Panc1 (cell line): ENCODE measurements around the gene WNT10A.

Source experiments
- POLR2AphosphoS5 ChIP-seq: IDR thresholded peaks from 2 replicates; pipeline ENCODE4 v1.6.1; 2012; ENCODE audit warnings: mild to moderate bottlenecking, low read depth, low read length, moderate library complexity
- TF ChIP-seq, protein P1 (sequence below): fragments of 450-650 bp; IDR thresholded peaks from 2 replicates; pipeline ENCODE4 v1.5.1; 2017; ENCODE audit warnings: mild to moderate bottlenecking
- TF ChIP-seq, protein P2 (sequence below), 2 experiments: IDR thresholded peaks; 2 replicates each; pipeline ENCODE4 v1.6.1; 2011 to 2012; ENCODE audit warnings: low read depth in 2 of 2, control low read depth in 1 of 2, low read length in 1 of 2, mild to moderate bottlenecking in 1 of 2, moderate library complexity in 1 of 2; ENCODE audit not compliant: insufficient read depth in 1 of 2

DNA sequence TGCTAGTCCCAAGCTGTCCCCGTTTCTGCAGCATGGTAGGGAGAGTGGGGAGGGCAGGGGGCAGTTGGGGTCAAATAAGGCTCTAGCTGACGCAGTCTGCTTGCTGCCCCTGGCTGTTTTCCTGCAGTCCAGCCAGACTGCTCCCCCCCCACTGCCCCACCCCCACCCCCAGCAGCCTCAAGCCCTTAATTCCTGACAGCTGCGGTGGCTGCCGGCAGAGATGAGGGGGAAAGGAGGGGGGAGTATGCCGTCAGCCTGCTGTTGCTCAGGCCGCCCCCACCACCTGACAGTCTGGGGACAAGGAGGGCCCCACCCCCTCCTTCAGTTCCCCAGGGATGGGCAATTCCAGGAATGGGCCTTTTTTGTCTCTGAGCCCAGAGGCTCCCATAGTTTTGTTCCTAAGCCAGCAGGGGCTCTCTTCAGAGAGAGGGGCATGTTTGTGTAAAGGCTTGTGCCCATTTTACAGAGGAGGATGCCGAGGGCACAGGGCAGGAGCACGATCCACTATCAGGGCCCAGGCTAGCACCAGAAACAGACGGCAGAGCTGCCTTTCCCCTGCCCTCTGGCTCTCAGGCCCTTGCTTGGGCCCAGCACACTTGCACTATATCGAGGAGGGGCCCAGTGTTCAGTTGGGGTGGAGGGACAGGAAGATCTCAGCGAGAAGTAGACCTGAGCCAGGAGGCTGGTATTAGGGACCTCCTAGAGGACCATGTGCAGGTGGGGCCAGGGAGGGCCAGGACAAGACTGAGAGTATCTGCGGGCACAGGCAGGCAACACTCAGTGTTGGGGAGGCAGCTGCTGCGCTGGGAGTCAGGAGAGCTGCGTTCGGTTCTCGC, 1.5 kb upstream of the WNT10A start:
- no peak for TF ChIP-seq POLR2AphosphoS5
- TF ChIP-seq, protein P1, sequence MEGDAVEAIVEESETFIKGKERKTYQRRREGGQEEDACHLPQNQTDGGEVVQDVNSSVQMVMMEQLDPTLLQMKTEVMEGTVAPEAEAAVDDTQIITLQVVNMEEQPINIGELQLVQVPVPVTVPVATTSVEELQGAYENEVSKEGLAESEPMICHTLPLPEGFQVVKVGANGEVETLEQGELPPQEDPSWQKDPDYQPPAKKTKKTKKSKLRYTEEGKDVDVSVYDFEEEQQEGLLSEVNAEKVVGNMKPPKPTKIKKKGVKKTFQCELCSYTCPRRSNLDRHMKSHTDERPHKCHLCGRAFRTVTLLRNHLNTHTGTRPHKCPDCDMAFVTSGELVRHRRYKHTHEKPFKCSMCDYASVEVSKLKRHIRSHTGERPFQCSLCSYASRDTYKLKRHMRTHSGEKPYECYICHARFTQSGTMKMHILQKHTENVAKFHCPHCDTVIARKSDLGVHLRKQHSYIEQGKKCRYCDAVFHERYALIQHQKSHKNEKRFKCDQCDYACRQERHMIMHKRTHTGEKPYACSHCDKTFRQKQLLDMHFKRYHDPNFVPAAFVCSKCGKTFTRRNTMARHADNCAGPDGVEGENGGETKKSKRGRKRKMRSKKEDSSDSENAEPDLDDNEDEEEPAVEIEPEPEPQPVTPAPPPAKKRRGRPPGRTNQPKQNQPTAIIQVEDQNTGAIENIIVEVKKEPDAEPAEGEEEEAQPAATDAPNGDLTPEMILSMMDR, result no peak
- TF ChIP-seq, protein P2, sequence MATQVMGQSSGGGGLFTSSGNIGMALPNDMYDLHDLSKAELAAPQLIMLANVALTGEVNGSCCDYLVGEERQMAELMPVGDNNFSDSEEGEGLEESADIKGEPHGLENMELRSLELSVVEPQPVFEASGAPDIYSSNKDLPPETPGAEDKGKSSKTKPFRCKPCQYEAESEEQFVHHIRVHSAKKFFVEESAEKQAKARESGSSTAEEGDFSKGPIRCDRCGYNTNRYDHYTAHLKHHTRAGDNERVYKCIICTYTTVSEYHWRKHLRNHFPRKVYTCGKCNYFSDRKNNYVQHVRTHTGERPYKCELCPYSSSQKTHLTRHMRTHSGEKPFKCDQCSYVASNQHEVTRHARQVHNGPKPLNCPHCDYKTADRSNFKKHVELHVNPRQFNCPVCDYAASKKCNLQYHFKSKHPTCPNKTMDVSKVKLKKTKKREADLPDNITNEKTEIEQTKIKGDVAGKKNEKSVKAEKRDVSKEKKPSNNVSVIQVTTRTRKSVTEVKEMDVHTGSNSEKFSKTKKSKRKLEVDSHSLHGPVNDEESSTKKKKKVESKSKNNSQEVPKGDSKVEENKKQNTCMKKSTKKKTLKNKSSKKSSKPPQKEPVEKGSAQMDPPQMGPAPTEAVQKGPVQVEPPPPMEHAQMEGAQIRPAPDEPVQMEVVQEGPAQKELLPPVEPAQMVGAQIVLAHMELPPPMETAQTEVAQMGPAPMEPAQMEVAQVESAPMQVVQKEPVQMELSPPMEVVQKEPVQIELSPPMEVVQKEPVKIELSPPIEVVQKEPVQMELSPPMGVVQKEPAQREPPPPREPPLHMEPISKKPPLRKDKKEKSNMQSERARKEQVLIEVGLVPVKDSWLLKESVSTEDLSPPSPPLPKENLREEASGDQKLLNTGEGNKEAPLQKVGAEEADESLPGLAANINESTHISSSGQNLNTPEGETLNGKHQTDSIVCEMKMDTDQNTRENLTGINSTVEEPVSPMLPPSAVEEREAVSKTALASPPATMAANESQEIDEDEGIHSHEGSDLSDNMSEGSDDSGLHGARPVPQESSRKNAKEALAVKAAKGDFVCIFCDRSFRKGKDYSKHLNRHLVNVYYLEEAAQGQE (IDR thresholded peaks at IDR 0.05; ENCODE audit: insufficient read depth in 1 of 2, low read depth in 2 of 2, low read length in 1 of 2), result no peak
